HG02870 (cell line): Measurements from ENCODE around the gene SLC2A4RG.

ENCODE experiments used
- ATAC-seq: cut with Tn5 transposase; IDR thresholded peaks from one replicate; pipeline ENCODE4 v1.9.1; 2021; ENCODE audit warnings: mild to moderate bottlenecking, moderate library complexity; ENCODE audit not compliant: unreplicated experiment

SLC2A4RG gene

GRCh38 chr20:63750807-63751470 is 11.4 kb downstream of the SLC2A4RG start:
- ATAC-seq: no peak

GRCh38 chr20:63751471-63752271 is 12.1 kb downstream of the SLC2A4RG start:
- ATAC-seq: no peak

- ATAC-seq: no peak
Measured at GRCh38 chr20:63752411-63753101, 13.0 kb downstream of the SLC2A4RG start.

GRCh38 chr20:63753381-63753780 is 13.8 kb downstream of the SLC2A4RG start:
- ATAC-seq: no peak

- no peak for ATAC-seq
Measured at GRCh38 chr20:63754008-63754407, 14.4 kb downstream of the SLC2A4RG start.

GRCh38 chr20:63755933-63756647 is 16.5 kb downstream of the SLC2A4RG start:
- ATAC-seq: no peak

GRCh38 chr20:63756648-63756991 is 17.0 kb downstream of the SLC2A4RG start:
- no peak for ATAC-seq

GRCh38 chr20:63758152-63758551 is 18.6 kb downstream of the SLC2A4RG start:
- ATAC-seq: no peak

- ATAC-seq: no peak
Measured at GRCh38 chr20:63759377-63759901, 19.9 kb downstream of the SLC2A4RG start.

- ATAC-seq: no peak
Measured at GRCh38 chr20:63765082-63765873, 25.7 kb downstream of the SLC2A4RG start.

GRCh38 chr20:63765902-63766301 is 26.3 kb downstream of the SLC2A4RG start:
- no peak for ATAC-seq

GRCh38 chr20:63766695-63767426 is 27.3 kb downstream of the SLC2A4RG start:
- no peak for ATAC-seq

GRCh38 chr20:63767456-63767855 is 27.9 kb downstream of the SLC2A4RG start:
- no peak for ATAC-seq

GRCh38 chr20:63767886-63768285 is 28.3 kb downstream of the SLC2A4RG start:
- no peak for ATAC-seq

GRCh38 chr20:63768591-63769515 is 29.3 kb downstream of the SLC2A4RG start:
- ATAC-seq: no peak

- no peak for ATAC-seq
Measured at GRCh38 chr20:63769891-63770474, 30.4 kb downstream of the SLC2A4RG start.

GRCh38 chr20:63771046-63771707 is 31.6 kb downstream of the SLC2A4RG start:
- ATAC-seq: no peak
